Measurements from ENCODE around the gene BNIP1. TPM values are rescaled to one million over a fixed set of nuclear protein-coding genes. Genes with fewer than 3 reads are reported as not detected.
A peak's percentile ranks its signal among the peaks of the same experiment; 100 is the strongest.

BNIP1 gene
- total and polyA plus RNA-seq, 2 donors (not counting 1 experiment from before 2014, with no cell fraction given), result 23.5 to 23.9 TPM

GRCh38 chr5:173143567-173143966, 764 bp upstream of the BNIP1 start:
- Histone ChIP-seq H4K20me1 (ENCODE audit: control insufficient read depth, extremely low read depth, insufficient read depth, low read length) (no peaks in the 10 kb centered on the region), H3K9ac (ENCODE audit: insufficient read depth, low read length) (no peak overlapping the region), H2AFZ (ENCODE audit: low read length) (peak overlapping the region; percentile 27), H3K4me2 (ENCODE audit: extremely low read depth, insufficient read depth, low read length) (no peak overlapping the region), H3K4me3 (replicated peaks in 1 of 4; ENCODE audit: control extremely low read depth in 1 of 4, insufficient read depth in 1 of 4, low read depth in 3 of 4, low read length in 4 of 4) (no peak overlapping the region), H3K9me3 (ENCODE audit: control insufficient read depth, insufficient read depth, low read depth, low read length) (no peaks in the 10 kb centered on the region), H3K27ac (ENCODE audit: insufficient read depth, low read length) (no peak overlapping the region), H3K79me2 (ENCODE audit: control insufficient read depth, insufficient read depth, low read length) (peaks cover 4% of the 10 kb centered on the region), H3K36me3 (ENCODE audit: control insufficient read depth, insufficient read depth, low read length) (no peaks in the 10 kb centered on the region), H3K27me3 (ENCODE audit: control insufficient read depth, insufficient read depth, low read length) (no peaks in the 10 kb centered on the region), H3K4me1 (ENCODE audit: control insufficient read depth, extremely low read depth, insufficient read depth, low read length) (no peaks in the 10 kb centered on the region)
- no peak for DNase-seq (ENCODE audit: low read depth in 2 of 2)
- TF ChIP-seq CTCF (conservative IDR thresholded peaks at IDR 0.05 in 1 of 2, IDR thresholded peaks at IDR 0.05 in 1 of 2; ENCODE audit: low read depth in 1 of 2, low read length in 2 of 2) (no peak), EZH2 (IDR thresholded peaks at IDR 0.05; ENCODE audit: low read length, missing control alignments) (no peak)

- peaks cover 2% of the 10 kb centered on the region for H3K36me3 ChIP-seq (ENCODE audit: control insufficient read depth, insufficient read depth, low read length)
- H3K27ac ChIP-seq (ENCODE audit: insufficient read depth, low read length), result no peak overlapping the region
- H3K4me3 ChIP-seq (replicated peaks in 1 of 4; ENCODE audit: control extremely low read depth in 1 of 4, insufficient read depth in 1 of 4, low read depth in 3 of 4, low read length in 4 of 4), result no peak overlapping the region
- H3K27me3 ChIP-seq (ENCODE audit: control insufficient read depth, insufficient read depth, low read length), result no peaks in the 10 kb centered on the region
- H3K4me1 ChIP-seq (ENCODE audit: control insufficient read depth, extremely low read depth, insufficient read depth, low read length), result no peaks in the 10 kb centered on the region
- H3K9ac ChIP-seq (ENCODE audit: insufficient read depth, low read length), result no peak overlapping the region
- H2AFZ ChIP-seq (ENCODE audit: low read length), result no peak overlapping the region
- peaks cover 4% of the 10 kb centered on the region for H3K79me2 ChIP-seq (ENCODE audit: control insufficient read depth, insufficient read depth, low read length)
- no peak for DNase-seq (ENCODE audit: low read depth in 2 of 2)
- TF ChIP-seq EZH2 (IDR thresholded peaks at IDR 0.05; ENCODE audit: low read length, missing control alignments) (no peak), CTCF (conservative IDR thresholded peaks at IDR 0.05 in 1 of 2, IDR thresholded peaks at IDR 0.05 in 1 of 2; ENCODE audit: low read depth in 1 of 2, low read length in 2 of 2) (no peak)
- no peaks in the 10 kb centered on the region for H4K20me1 ChIP-seq (ENCODE audit: control insufficient read depth, extremely low read depth, insufficient read depth, low read length)
- no peaks in the 10 kb centered on the region for H3K9me3 ChIP-seq (ENCODE audit: control insufficient read depth, insufficient read depth, low read depth, low read length)
- H3K4me2 ChIP-seq (ENCODE audit: extremely low read depth, insufficient read depth, low read length), result no peak overlapping the region
These were observed 4.0 kb downstream of the BNIP1 start for GRCh38 chr5:173148354-173148753.

- no peak for DNase-seq (ENCODE audit: low read depth in 2 of 2)
- Histone ChIP-seq H3K27ac (ENCODE audit: insufficient read depth, low read length) (no peak overlapping the region), H2AFZ (ENCODE audit: low read length) (no peak overlapping the region), H3K9ac (ENCODE audit: insufficient read depth, low read length) (no peak overlapping the region), H3K4me3 (replicated peaks in 1 of 4; ENCODE audit: control extremely low read depth in 1 of 4, insufficient read depth in 1 of 4, low read depth in 3 of 4, low read length in 4 of 4) (no peak overlapping the region), H3K36me3 (ENCODE audit: control insufficient read depth, insufficient read depth, low read length) (peaks cover 3% of the 10 kb centered on the region), H3K79me2 (ENCODE audit: control insufficient read depth, insufficient read depth, low read length) (no peaks in the 10 kb centered on the region), H3K27me3 (ENCODE audit: control insufficient read depth, insufficient read depth, low read length) (no peaks in the 10 kb centered on the region), H3K4me1 (ENCODE audit: control insufficient read depth, extremely low read depth, insufficient read depth, low read length) (no peaks in the 10 kb centered on the region), H3K4me2 (ENCODE audit: extremely low read depth, insufficient read depth, low read length) (no peak overlapping the region), H4K20me1 (ENCODE audit: control insufficient read depth, extremely low read depth, insufficient read depth, low read length) (no peaks in the 10 kb centered on the region), H3K9me3 (ENCODE audit: control insufficient read depth, insufficient read depth, low read depth, low read length) (no peaks in the 10 kb centered on the region)
- TF ChIP-seq CTCF (conservative IDR thresholded peaks at IDR 0.05 in 1 of 2, IDR thresholded peaks at IDR 0.05 in 1 of 2; ENCODE audit: low read depth in 1 of 2, low read length in 2 of 2) (no peak), EZH2 (IDR thresholded peaks at IDR 0.05; ENCODE audit: low read length, missing control alignments) (no peak)
These were observed 8.2 kb downstream of the BNIP1 start for GRCh38 chr5:173152547-173152946.

All from fibroblast of lung (primary cell).